OCI-LY7 (cell line): Measurements from ENCODE around the gene BMPR2. TPM values are rescaled to one million over a fixed set of nuclear protein-coding genes. Genes with fewer than 3 reads are reported as not detected.
"Not testable (repeated sequence)": the region's sequence is repeated elsewhere in the genome, so short reads cannot be mapped to it uniquely, and the experiment has no call there.

Source experiments
- BruUV-seq: library from RNA; stranded (reverse); fragments of 400-500 nt; replicated peaks from 2 replicates; lab custom pipeline; 2021; lab: Mats Ljungman, UMichigan
- CTCF ChIA-PET: fragments of 300-600 bp; sonication (Branson Sonifier 250); formaldehyde crosslinking; loops from one replicate; lab custom pipeline; 2022; ENCODE audit warnings: antibody characterized with exemption; ENCODE audit not compliant: unreplicated experiment; lab: Charles Lee
- POLR2A ChIA-PET: fragments of 300-600 bp; sonication (Branson Sonifier 250); formaldehyde crosslinking; loops from one replicate; lab custom pipeline; 2022; ENCODE audit warnings: antibody characterized with exemption; lab: Charles Lee
- DNase-seq: peaks from one replicate; pipeline ENCODE4 v3.0.0-alpha.2; 2015; ENCODE audit warnings: low spot score
- H2AFZ ChIP-seq: fragments of 200-600 bp; sonication (generic), shearing (Covaris generic); 2 replicates; pipeline ENCODE4 v1.6.1; 2014; ENCODE audit warnings: mild to moderate bottlenecking, antibody characterized with exemption, low read length, moderate library complexity
- H3K27ac ChIP-seq: fragments of 200-600 bp; sonication (generic); 2 replicates; pipeline ENCODE4 v1.5.1; 2014; ENCODE audit warnings: mixed run types, low read depth, mild to moderate bottlenecking, moderate library complexity, low read length, inconsistent platforms; ENCODE audit not compliant: poor library complexity, severe bottlenecking
- H3K36me3 ChIP-seq: fragments of 200-600 bp; sonication (generic); 2 replicates; pipeline ENCODE4 v1.6.1; 2014; ENCODE audit warnings: mild to moderate bottlenecking, antibody characterized with exemption, low read length, moderate library complexity, mixed read lengths; ENCODE audit not compliant: insufficient read depth
- H3K4me1 ChIP-seq: fragments of 200-600 bp; sonication (generic); 2 replicates; pipeline ENCODE4 v1.5.1; 2014; ENCODE audit warnings: mild to moderate bottlenecking, low read length; ENCODE audit not compliant: insufficient read depth, poor library complexity, severe bottlenecking
- H3K4me2 ChIP-seq: fragments of 200-600 bp; sonication (generic); 2 replicates; pipeline ENCODE4 v1.6.1; 2014; ENCODE audit warnings: mild to moderate bottlenecking, low read length
- H3K4me3 ChIP-seq: fragments of 200-600 bp; sonication (generic); 2 replicates; pipeline ENCODE4 v1.5.1; 2014; ENCODE audit warnings: mild to moderate bottlenecking, low read depth, low read length; ENCODE audit not compliant: poor library complexity, severe bottlenecking
- H3K79me2 ChIP-seq: fragments of 200-600 bp; sonication (generic); 2 replicates; pipeline ENCODE4 v1.6.1; 2016; ENCODE audit warnings: low read depth, mild to moderate bottlenecking, low read length, moderate library complexity, mixed read lengths; ENCODE audit not compliant: insufficient read depth
- H3K9me2 ChIP-seq: fragments of 200-600 bp; sonication (generic); 2 replicates; pipeline ENCODE4 v1.6.1; 2016; ENCODE audit warnings: mild to moderate bottlenecking, low read length, mixed read lengths; ENCODE audit not compliant: insufficient read depth
- H3K9me3 ChIP-seq: fragments of 200-600 bp; sonication (generic); 2 replicates; pipeline ENCODE4 v1.6.1; 2014; ENCODE audit warnings: mild to moderate bottlenecking, mixed run types, low read length, mixed read lengths
- H4K20me1 ChIP-seq: fragments of 200-600 bp; sonication (generic); 2 replicates; pipeline ENCODE4 v1.6.1; 2014; ENCODE audit warnings: mild to moderate bottlenecking, antibody characterized with exemption, low read length, moderate library complexity, mixed read lengths; ENCODE audit not compliant: insufficient read depth
- CTCF ChIP-seq: fragments of 200-600 bp; sonication (generic); conservative IDR thresholded peaks from 2 replicates; pipeline ENCODE4 v1.5.1; 2014; ENCODE audit warnings: mild to moderate bottlenecking, antibody characterized with exemption, low read length, moderate library complexity, mixed read lengths
- EZH2phosphoT487 ChIP-seq: fragments of 200-600 bp; sonication (generic); IDR thresholded peaks from 2 replicates; pipeline ENCODE4 v1.6.1; 2018; ENCODE audit warnings: low read depth, borderline replicate concordance, mild to moderate bottlenecking, mixed run types, antibody characterized with exemption, low read length, moderate library complexity, mixed read lengths
- intact Hi-C: fragments of 100-400 bp; cut with micrococcal nuclease; formaldehyde crosslinking; loops from one replicate; pipeline ENCODE4 v1.10.0; 2022; ENCODE audit not compliant: unreplicated experiment
- total RNA-seq, 2 experiments: library from RNA; depleted of rRNA in 1 of 2; stranded (reverse); fragments of >200 nt in 1 of 2; shearing (Covaris generic) in 1 of 2; gene quantifications; 2 replicates each; pipeline ENCODE4 v1.2.3, GENCODE V29; 2014 to 2022

The BMPR2 gene
- total RNA-seq, 2 experiments from 2014 or later = 4.3 to 14.7 TPM

- POLR2A ChIA-PET = no interaction called here
- Histone ChIP-seq H3K79me2 (no peaks in the 10 kb centered on the region), H2AFZ (no peak overlapping the region), H3K9me2 (no peaks in the 10 kb centered on the region), H3K36me3 (no peaks in the 10 kb centered on the region), H4K20me1 (no peaks in the 10 kb centered on the region), H3K4me2 (no peak overlapping the region), H3K27ac (no peak overlapping the region), H3K4me3 (no peak overlapping the region), H3K9me3 (no peaks in the 10 kb centered on the region), H3K4me1 (no peaks in the 10 kb centered on the region)
- TF ChIP-seq CTCF (no peak), EZH2phosphoT487 (no peak)
- CTCF ChIA-PET = no interaction called here
- no peak for DNase-seq
- no TSS peak for BruUV-seq
- intact Hi-C loops = no loop called here
Measured at GRCh38 chr2:202353430-202353829, 22.7 kb upstream of the BMPR2 start.

- Histone ChIP-seq H4K20me1 (no peaks in the 10 kb centered on the region), H3K9me2 (no peaks in the 10 kb centered on the region), H3K27ac (no peak overlapping the region), H3K36me3 (no peaks in the 10 kb centered on the region), H3K4me2 (no peak overlapping the region), H2AFZ (no peak overlapping the region), H3K4me3 (no peak overlapping the region), H3K79me2 (no peaks in the 10 kb centered on the region), H3K9me3 (no peaks in the 10 kb centered on the region), H3K4me1 (no peaks in the 10 kb centered on the region)
- BruUV-seq = no TSS peak
- intact Hi-C loops = no loop called here
- ChIA-PET POLR2A (no interaction called here), CTCF (no interaction called here)
- TF ChIP-seq CTCF = no peak
- TF ChIP-seq EZH2phosphoT487 = no peak
- no peak for DNase-seq
Measured at GRCh38 chr2:202355993-202356505, 20.1 kb upstream of the BMPR2 start.

- H4K20me1 ChIP-seq, DNase-seq, H3K27ac ChIP-seq, CTCF ChIA-PET, H3K36me3 ChIP-seq, H3K79me2 ChIP-seq, H3K4me2 ChIP-seq, H3K9me3 ChIP-seq, BruUV-seq, H3K4me3 ChIP-seq, H2AFZ ChIP-seq, POLR2A ChIA-PET, intact Hi-C loops, H3K4me1 ChIP-seq, H3K9me2 ChIP-seq: not testable (repeated sequence)
Measured at GRCh38 chr2:202358924-202359323, 17.2 kb upstream of the BMPR2 start.
